Natural killer cell (primary cell): ENCODE measurements around the gene SIPA1L3. TPM values are rescaled to one million over a fixed set of nuclear protein-coding genes. Genes with fewer than 3 reads are reported as not detected.

Source experiments
- ATAC-seq, 3 donors: fragments of 150-1000 bp in 2 of 3; fragments of 200-7000 bp in 1 of 3; cut with Tn5 transposase; 1 replicate in 1 of 3; 2 replicates in 2 of 3; pipeline ENCODE4 v1.10.0; 2021; ENCODE audit warnings: mild to moderate bottlenecking in 2 of 3, moderate library complexity in 2 of 3
- DNase-seq, 2 donors: peaks; one replicate each; pipeline versions ENCODE4 v3.0.0 to v3.0.0-alpha.2; 2013 to 2021; ENCODE audit warnings: mixed read lengths in 1 of 2
- H3K27ac ChIP-seq: one replicate; pipeline ENCODE4 v1.5.1; 2013; ENCODE audit warnings: mild to moderate bottlenecking, low read length
- H3K27me3 ChIP-seq: one replicate; pipeline ENCODE4 v1.6.1; 2013; ENCODE audit warnings: low read length; ENCODE audit not compliant: control insufficient read depth, insufficient read depth
- H3K36me3 ChIP-seq: one replicate; pipeline ENCODE4 v1.6.1; 2013; ENCODE audit warnings: low read length; ENCODE audit not compliant: control insufficient read depth, insufficient read depth
- H3K4me1 ChIP-seq: one replicate; pipeline ENCODE4 v1.6.1; 2013; ENCODE audit warnings: low read length; ENCODE audit not compliant: control insufficient read depth, insufficient read depth
- H3K4me3 ChIP-seq: one replicate; pipeline ENCODE4 v1.5.1; 2013; ENCODE audit warnings: low read length
- H3K9me3 ChIP-seq: one replicate; pipeline ENCODE4 v1.6.1; 2013; ENCODE audit warnings: low read length; ENCODE audit not compliant: control insufficient read depth, insufficient read depth
- H3K27ac Mint-ChIP-seq, 2 donors: one replicate each; pipeline ENCODE4 v1.8.0; 2022; ENCODE audit warnings: mild to moderate bottlenecking in 2 of 2, mixed read lengths in 2 of 2, moderate library complexity in 1 of 2
- H3K27me3 Mint-ChIP-seq, 2 donors: one replicate each; pipeline ENCODE4 v1.8.0; 2022; ENCODE audit warnings: low read depth in 2 of 2, mixed read lengths in 2 of 2
- H3K36me3 Mint-ChIP-seq: one replicate; pipeline ENCODE4 v1.8.0; 2022; ENCODE audit warnings: mixed read lengths
- H3K4me1 Mint-ChIP-seq, 2 donors: one replicate each; pipeline ENCODE4 v1.8.0; 2022; ENCODE audit warnings: mixed read lengths in 2 of 2
- H3K4me3 Mint-ChIP-seq: one replicate; pipeline ENCODE4 v1.8.0; 2022; ENCODE audit warnings: mild to moderate bottlenecking, moderate library complexity, mixed read lengths
- H3K9me3 Mint-ChIP-seq, 2 donors: one replicate each; pipeline ENCODE4 v1.8.0; 2022; ENCODE audit warnings: mixed read lengths in 2 of 2
- WGBS: methylation state at CpG from one replicate; pipeline ENCODE4 v1.1.7; 2013; ENCODE audit warnings: missing lambda C conversion rate; ENCODE audit not compliant: insufficient coverage; 5-methylcytosine and 5-hydroxymethylcytosine counted together
- intact Hi-C: fragments of 100-400 bp; cut with micrococcal nuclease; formaldehyde crosslinking; loops from one replicate; pipeline ENCODE4 v1.14.2; 2022
- total RNA-seq, 4 donors: library from RNA; stranded (reverse); fragments of 120-200 nt in 1 of 4; gene quantifications; one replicate each; pipeline versions ENCODE4 v1.2.3 to v1.2.4, GENCODE V29; 2013 to 2022
- TF ChIP-seq, protein P1 (sequence below): fragments of 200-600 bp; IDR thresholded peaks from one replicate; pipeline ENCODE4 v1.8.0; 2022; ENCODE audit warnings: antibody characterized with exemption

Gene SIPA1L3
- total RNA-seq, 3 donors from 2014 or later (not counting 1 experiment from before 2014, with no cell fraction given), result 34.4 to 35.8 (median 35.4) TPM

DNA sequence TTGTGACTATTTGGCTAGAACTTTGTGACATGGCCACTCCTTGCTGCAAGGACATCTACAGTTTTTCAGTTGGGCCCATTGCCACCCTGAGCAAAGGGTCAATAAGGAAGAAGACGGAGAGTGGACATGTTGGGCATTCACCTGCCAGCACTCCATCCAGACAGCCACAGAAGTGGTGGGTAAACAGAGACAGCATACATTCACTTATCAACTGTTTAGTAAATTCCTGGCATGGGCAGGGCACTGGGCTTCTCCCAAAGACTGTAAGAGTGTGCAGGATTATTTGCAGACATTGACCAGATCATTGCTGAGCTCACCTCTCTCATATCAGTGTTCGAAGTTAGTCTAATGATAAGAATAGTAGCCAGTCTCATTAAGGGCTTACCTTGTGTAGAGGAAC is 29.2 kb downstream of the SIPA1L3 start:
- Histone ChIP-seq H3K27me3 (no peaks in the 10 kb centered on the region), H3K36me3 (no peaks in the 10 kb centered on the region), H3K4me1 (peaks cover 15% of the 10 kb centered on the region), H3K4me3 (no peak overlapping the region), H3K9me3 (peaks cover 6% of the 10 kb centered on the region), H3K27ac (no peak overlapping the region)
- H3K27me3 Mint-ChIP-seq, result no peaks in the 10 kb centered on the region
- H3K4me3 Mint-ChIP-seq, result no peak overlapping the region
- no peak for DNase-seq
- WGBS, result 92% methylated on average over 1 of the region's 2 CpGs
- TF ChIP-seq, protein P1, sequence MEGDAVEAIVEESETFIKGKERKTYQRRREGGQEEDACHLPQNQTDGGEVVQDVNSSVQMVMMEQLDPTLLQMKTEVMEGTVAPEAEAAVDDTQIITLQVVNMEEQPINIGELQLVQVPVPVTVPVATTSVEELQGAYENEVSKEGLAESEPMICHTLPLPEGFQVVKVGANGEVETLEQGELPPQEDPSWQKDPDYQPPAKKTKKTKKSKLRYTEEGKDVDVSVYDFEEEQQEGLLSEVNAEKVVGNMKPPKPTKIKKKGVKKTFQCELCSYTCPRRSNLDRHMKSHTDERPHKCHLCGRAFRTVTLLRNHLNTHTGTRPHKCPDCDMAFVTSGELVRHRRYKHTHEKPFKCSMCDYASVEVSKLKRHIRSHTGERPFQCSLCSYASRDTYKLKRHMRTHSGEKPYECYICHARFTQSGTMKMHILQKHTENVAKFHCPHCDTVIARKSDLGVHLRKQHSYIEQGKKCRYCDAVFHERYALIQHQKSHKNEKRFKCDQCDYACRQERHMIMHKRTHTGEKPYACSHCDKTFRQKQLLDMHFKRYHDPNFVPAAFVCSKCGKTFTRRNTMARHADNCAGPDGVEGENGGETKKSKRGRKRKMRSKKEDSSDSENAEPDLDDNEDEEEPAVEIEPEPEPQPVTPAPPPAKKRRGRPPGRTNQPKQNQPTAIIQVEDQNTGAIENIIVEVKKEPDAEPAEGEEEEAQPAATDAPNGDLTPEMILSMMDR, result no peak
- intact Hi-C loops, result no loop called here
- peaks cover 28 to 29% of the 10 kb centered on the region in 2 donors for H3K4me1 Mint-ChIP-seq
- no peak overlapping the region for H3K27ac Mint-ChIP-seq
- H3K9me3 Mint-ChIP-seq, result no peaks in the 10 kb centered on the region
- no peaks in the 10 kb centered on the region for H3K36me3 Mint-ChIP-seq
- ATAC-seq, result no peak

DNA sequence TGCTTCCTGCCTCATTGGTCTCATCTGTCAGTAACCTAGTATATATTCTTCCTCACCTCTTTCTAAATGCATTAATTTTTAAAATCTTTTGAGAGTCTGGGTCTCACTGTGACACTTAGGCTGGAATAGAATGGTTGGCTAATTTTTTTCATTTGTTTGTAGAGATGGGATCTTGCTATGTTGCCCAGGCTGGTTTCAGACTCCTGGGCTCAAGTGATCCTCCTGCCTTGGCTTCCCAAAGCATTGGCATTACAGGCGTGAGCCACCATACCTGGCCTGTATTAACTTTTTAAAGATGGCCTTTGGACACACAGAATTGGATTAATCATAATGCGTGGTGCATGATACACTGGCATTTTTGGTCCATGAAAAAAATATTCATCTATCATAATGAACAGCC is 29.9 kb downstream of the SIPA1L3 start:
- Histone ChIP-seq H3K36me3 (no peaks in the 10 kb centered on the region), H3K27ac (no peak overlapping the region), H3K4me3 (no peak overlapping the region), H3K4me1 (peaks cover 9% of the 10 kb centered on the region), H3K9me3 (peaks cover 6% of the 10 kb centered on the region), H3K27me3 (no peaks in the 10 kb centered on the region)
- no peak for DNase-seq
- Mint-ChIP-seq H3K36me3 (no peaks in the 10 kb centered on the region), H3K27ac (no peak overlapping the region), H3K4me3 (no peak overlapping the region), H3K4me1 (peaks cover 25% of the 10 kb centered on the region in 2 donors), H3K9me3 (no peaks in the 10 kb centered on the region), H3K27me3 (no peaks in the 10 kb centered on the region)
- 96% methylated on average over 2 of the region's 2 CpGs for WGBS
- intact Hi-C loops, result no loop called here
- no peak for ATAC-seq
- TF ChIP-seq, protein P1, result no peak

DNA sequence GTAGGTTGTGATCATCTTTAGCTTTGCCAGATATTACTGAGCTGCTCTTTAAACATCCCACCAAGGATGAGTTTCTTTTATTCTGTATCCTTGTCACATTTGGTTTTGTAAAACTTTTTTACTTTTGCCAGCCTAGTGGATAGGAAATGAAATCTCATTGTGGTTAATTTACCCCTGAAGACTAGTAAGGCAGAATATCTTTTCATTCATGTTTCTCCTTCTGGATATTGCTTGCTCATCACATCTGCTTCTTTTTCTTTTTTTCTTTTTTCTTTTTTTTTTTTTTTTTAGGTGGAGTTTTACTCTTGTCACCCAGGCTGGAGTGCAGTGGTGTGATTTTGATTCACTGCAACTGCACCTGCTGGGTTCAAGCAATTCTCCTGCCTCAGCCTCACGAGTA is 31.3 kb downstream of the SIPA1L3 start:
- WGBS, result 100% methylated on average over 1 of the region's 1 CpG
- H3K4me3 Mint-ChIP-seq, result no peak overlapping the region
- H3K27me3 ChIP-seq, result no peaks in the 10 kb centered on the region
- no peaks in the 10 kb centered on the region for H3K4me1 ChIP-seq
- peaks cover 6% of the 10 kb centered on the region for H3K9me3 ChIP-seq
- no peak overlapping the region for H3K27ac Mint-ChIP-seq
- no peaks in the 10 kb centered on the region for H3K27me3 Mint-ChIP-seq
- no peaks in the 10 kb centered on the region for H3K36me3 ChIP-seq
- no peak for DNase-seq
- no peaks in the 10 kb centered on the region for H3K36me3 Mint-ChIP-seq
- H3K27ac ChIP-seq, result no peak overlapping the region
- no peak overlapping the region for H3K4me3 ChIP-seq
- no peak for ATAC-seq
- H3K9me3 Mint-ChIP-seq, result no peaks in the 10 kb centered on the region
- intact Hi-C loops, result no loop called here
- TF ChIP-seq, protein P1, result no peak
- H3K4me1 Mint-ChIP-seq, result peaks cover 23 to 25% of the 10 kb centered on the region in 2 donors

DNA sequence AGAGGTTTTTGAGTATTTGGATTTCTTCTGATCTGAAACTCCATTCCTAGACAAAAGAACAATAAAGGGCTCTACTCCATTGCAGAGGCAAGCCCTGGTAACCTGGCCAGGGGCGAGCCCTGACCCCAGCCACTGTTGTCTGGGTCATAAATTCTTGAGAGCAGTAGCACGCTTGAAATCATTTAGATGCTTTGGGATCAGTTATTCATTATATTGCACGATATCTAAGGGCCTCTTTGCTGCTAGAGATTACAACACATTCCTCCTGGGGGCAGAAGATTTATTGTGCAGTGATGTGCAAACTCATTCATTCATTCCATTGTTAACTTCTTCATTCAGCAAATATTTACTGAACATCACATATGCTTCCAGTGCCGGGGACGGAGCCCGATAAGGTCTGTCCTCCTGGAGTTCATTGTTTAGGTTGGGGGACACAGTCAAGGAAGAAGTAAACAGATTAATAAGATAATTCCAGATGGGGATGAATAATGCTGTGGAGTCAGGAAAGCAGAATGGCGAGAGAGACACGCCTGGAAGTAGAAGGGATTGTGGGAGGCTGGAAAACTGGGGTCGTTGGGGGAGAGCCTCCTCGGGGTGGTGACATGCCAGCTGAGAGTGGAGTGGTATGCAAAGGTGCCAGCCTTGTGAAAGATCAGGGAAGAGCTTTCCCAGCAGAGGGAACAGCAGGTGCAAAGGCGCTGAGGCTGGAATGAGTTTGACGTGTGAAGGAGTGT is 34.9 kb downstream of the SIPA1L3 start:
- Mint-ChIP-seq H3K4me3 (no peak overlapping the region), H3K4me1 (peaks cover 14 to 22% of the 10 kb centered on the region in 2 donors), H3K27ac (no peak overlapping the region), H3K36me3 (no peaks in the 10 kb centered on the region), H3K27me3 (no peaks in the 10 kb centered on the region), H3K9me3 (no peaks in the 10 kb centered on the region)
- Histone ChIP-seq H3K27ac (no peak overlapping the region), H3K36me3 (no peaks in the 10 kb centered on the region), H3K4me1 (no peaks in the 10 kb centered on the region), H3K9me3 (no peaks in the 10 kb centered on the region), H3K27me3 (no peaks in the 10 kb centered on the region), H3K4me3 (no peak overlapping the region)
- DNase-seq (no peak), ATAC-seq (no peak)
- 97% methylated on average over 10 of the region's 12 CpGs for WGBS
- TF ChIP-seq, protein P1, result no peak
- intact Hi-C loops, result no loop called here
